SKM-1 treated with dmso at 0.1 percent for 144 hours (cell line): ENCODE data around the gene OR6C65.

Experiments used
- DNase-seq: peaks from one replicate; lab custom pipeline; 2025; ENCODE audit not compliant: unreplicated experiment; lab: John Stamatoyannopoulos, UW

Gene OR6C65

DNA sequence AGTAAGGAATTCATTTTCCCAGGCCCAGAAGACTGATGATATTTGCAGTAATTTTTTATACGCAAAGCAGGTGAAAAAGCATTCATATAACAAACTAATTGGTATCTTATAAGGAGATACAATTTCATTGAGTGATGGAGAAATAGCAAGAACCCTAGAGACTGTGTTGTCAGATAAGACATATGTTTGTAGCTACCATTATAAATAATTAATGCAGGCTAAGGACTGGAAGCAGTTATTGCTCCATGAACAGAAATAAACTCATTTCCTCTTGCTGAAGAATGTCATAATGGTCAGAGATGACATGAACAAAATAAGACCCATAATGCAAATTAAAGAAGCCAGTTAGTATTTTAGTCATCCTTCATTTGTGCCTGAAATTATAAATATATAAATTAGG lies 45.0 kb downstream of the OR6C65 start:
- no peak for DNase-seq

- DNase-seq = no peak
These were observed 46.0 kb downstream of the OR6C65 start for GRCh38 chr12:55446326-55446725.

DNA sequence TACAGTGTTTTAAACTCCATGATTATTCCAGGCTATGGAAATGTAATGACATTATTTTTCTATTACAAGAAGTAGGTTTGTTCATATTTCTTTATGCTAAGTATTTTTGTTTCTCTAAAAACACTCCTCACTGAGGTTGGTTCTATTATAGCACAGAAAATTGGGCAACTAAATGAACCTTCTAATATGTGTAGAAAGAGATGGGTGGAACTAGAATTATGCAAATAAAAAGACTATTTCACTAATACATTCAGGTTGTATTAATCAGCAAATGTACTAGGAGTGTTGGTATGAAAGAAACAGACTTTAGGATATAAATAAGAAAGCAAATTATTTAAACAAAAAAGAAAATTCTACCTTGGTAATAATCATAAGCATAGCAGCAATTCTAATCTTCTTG lies 48.5 kb downstream of the OR6C65 start:
- DNase-seq = no peak
